Measurements from ENCODE around the gene TM7SF3. TPM values are rescaled to one million over a fixed set of nuclear protein-coding genes. Genes with fewer than 3 reads are reported as not detected.

Gene TM7SF3
- total and polyA plus RNA-seq, 2 experiments from 2014 or later = 51.8 to 55.8 TPM

GRCh38 chr12:26936559-26937442 is 77.4 kb downstream of the TM7SF3 start:
- H2AFZ ChIP-seq = peak overlapping the region; percentile 92
- H3K27ac ChIP-seq = peak overlapping the region; percentile 91
- in situ Hi-C loops (cut with MboI) = no loop called here
- H3K4me2 ChIP-seq (ENCODE audit: unreplicated experiment) = peak overlapping the region; percentile 98
- H3K9ac ChIP-seq = peak overlapping the region; percentile 92
- H4K20me1 ChIP-seq (ENCODE audit: insufficient read depth) = no peaks in the 10 kb centered on the region
- no peaks in the 10 kb centered on the region for H3K9me2 ChIP-seq (ENCODE audit: insufficient read depth)
- H3F3A ChIP-seq (ENCODE audit: insufficient read depth) = peaks cover 38% of the 10 kb centered on the region
- H3K4me1 ChIP-seq (ENCODE audit: insufficient read depth) = peaks cover 46% of the 10 kb centered on the region
- H3K4me3 ChIP-seq = peak overlapping the region; percentile 100
- H3K27me3 ChIP-seq (replicated peaks; ENCODE audit: insufficient read depth) = no peaks in the 10 kb centered on the region
- WGBS, 2 experiments (ENCODE audit: low coverage in 1 of 2, low lambda C conversion rate in 2 of 2, missing lambda C conversion rate in 2 of 2) = 6 to 7% methylated on average over 8 of the region's 8 CpGs
- no peaks in the 10 kb centered on the region for H3K9me3 ChIP-seq (ENCODE audit: low read depth)
- TF ChIP-seq EZH2phosphoT487 (IDR thresholded peaks at IDR 0.05; ENCODE audit: insufficient read depth, low read depth) (no peak), EZH2 (IDR thresholded peaks at IDR 0.05; ENCODE audit: insufficient read depth, poor library complexity, severe bottlenecking) (no peak)
- H3K36me3 ChIP-seq (ENCODE audit: low read depth) = peaks cover 3% of the 10 kb centered on the region; the same call in 1 of the 2 replicates
- H3K79me2 ChIP-seq (ENCODE audit: insufficient read depth) = peaks cover 90% of the 10 kb centered on the region
- DNase-seq = peak; percentile 43

GRCh38 chr12:26935636-26936378 is 78.4 kb downstream of the TM7SF3 start:
- peaks cover 11% of the 10 kb centered on the region; the same call in 1 of the 2 replicates for H3K36me3 ChIP-seq (ENCODE audit: low read depth)
- in situ Hi-C loops (cut with MboI) = no loop called here
- peaks cover 37% of the 10 kb centered on the region for H3K4me1 ChIP-seq (ENCODE audit: insufficient read depth)
- H3K27me3 ChIP-seq (replicated peaks; ENCODE audit: insufficient read depth) = no peaks in the 10 kb centered on the region
- H3K9me2 ChIP-seq (ENCODE audit: insufficient read depth) = no peaks in the 10 kb centered on the region
- H3K9me3 ChIP-seq (ENCODE audit: low read depth) = no peaks in the 10 kb centered on the region
- DNase-seq = no peak
- H3F3A ChIP-seq (ENCODE audit: insufficient read depth) = peaks cover 33% of the 10 kb centered on the region
- peak overlapping the region; percentile 92; the same call in 1 of the 2 replicates for H3K9ac ChIP-seq
- H4K20me1 ChIP-seq (ENCODE audit: insufficient read depth) = no peaks in the 10 kb centered on the region
- 0 out of 2 replicates have a peak overlapping the region, but pooled peaks have one; percentile 92 for H2AFZ ChIP-seq
- peaks cover 88% of the 10 kb centered on the region for H3K79me2 ChIP-seq (ENCODE audit: insufficient read depth)
- WGBS, 2 experiments (ENCODE audit: low coverage in 1 of 2, low lambda C conversion rate in 2 of 2, missing lambda C conversion rate in 2 of 2) = 96 to 97% methylated on average over 7 of the region's 7 CpGs
- H3K4me2 ChIP-seq (ENCODE audit: unreplicated experiment) = peak overlapping the region; percentile 98
- H3K4me3 ChIP-seq = peak overlapping the region; percentile 100
- no peak for TF ChIP-seq EZH2phosphoT487 (IDR thresholded peaks at IDR 0.05; ENCODE audit: insufficient read depth, low read depth)
- TF ChIP-seq EZH2 (IDR thresholded peaks at IDR 0.05; ENCODE audit: insufficient read depth, poor library complexity, severe bottlenecking) = no peak
- no peak overlapping the region for H3K27ac ChIP-seq

DNA sequence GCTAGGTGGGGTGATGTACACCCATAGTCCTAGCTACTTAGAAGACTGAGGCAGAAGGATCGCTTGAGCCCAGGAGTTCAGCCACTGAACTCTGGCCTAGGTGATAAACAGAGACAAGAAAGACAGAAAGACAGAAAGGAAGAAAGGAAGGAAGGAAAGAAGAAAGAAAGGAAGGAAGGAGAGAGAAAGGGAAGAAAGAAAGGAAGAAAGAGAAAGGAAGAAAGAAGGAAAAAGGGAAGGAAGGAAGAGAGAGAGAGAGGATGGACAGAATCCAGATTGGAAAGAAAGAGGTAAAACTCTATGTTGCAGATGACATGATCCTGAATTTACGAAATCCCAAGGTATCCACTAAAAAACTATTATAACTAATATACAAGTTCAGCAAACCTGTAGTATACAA is 84.6 kb downstream of the TM7SF3 start:
- in situ Hi-C loops (cut with MboI) = no loop called here
- 96 to 100% methylated on average over 2 of the region's 2 CpGs for WGBS, 2 experiments (ENCODE audit: low coverage in 1 of 2, low lambda C conversion rate in 2 of 2, missing lambda C conversion rate in 2 of 2)
- peaks cover 47% of the 10 kb centered on the region for H3K36me3 ChIP-seq (ENCODE audit: low read depth)
- DNase-seq = no peak
- no peak overlapping the region for H3K4me3 ChIP-seq
- H2AFZ ChIP-seq = no peak overlapping the region
- H3K27ac ChIP-seq = no peak overlapping the region
- H3K9ac ChIP-seq = no peak overlapping the region
- no peaks in the 10 kb centered on the region for H3K9me3 ChIP-seq (ENCODE audit: low read depth)
- H3K27me3 ChIP-seq (replicated peaks; ENCODE audit: insufficient read depth) = no peaks in the 10 kb centered on the region
- no peaks in the 10 kb centered on the region for H4K20me1 ChIP-seq (ENCODE audit: insufficient read depth)
- H3K4me2 ChIP-seq (ENCODE audit: unreplicated experiment) = no peak overlapping the region
- no peaks in the 10 kb centered on the region for H3F3A ChIP-seq (ENCODE audit: insufficient read depth)
- no peak for TF ChIP-seq EZH2phosphoT487 (IDR thresholded peaks at IDR 0.05; ENCODE audit: insufficient read depth, low read depth)
- no peak for TF ChIP-seq EZH2 (IDR thresholded peaks at IDR 0.05; ENCODE audit: insufficient read depth, poor library complexity, severe bottlenecking)
- H3K79me2 ChIP-seq (ENCODE audit: insufficient read depth) = peaks cover 52% of the 10 kb centered on the region
- H3K9me2 ChIP-seq (ENCODE audit: insufficient read depth) = no peaks in the 10 kb centered on the region
- H3K4me1 ChIP-seq (ENCODE audit: insufficient read depth) = 0 out of 2 replicates have a peak, but pooled peaks cover 2% of the 10 kb centered on the region

GRCh38 chr12:26928661-26929060 is 85.5 kb downstream of the TM7SF3 start:
- Histone ChIP-seq H3K4me2 (ENCODE audit: unreplicated experiment) (no peak overlapping the region), H2AFZ (no peak overlapping the region), H3K9me2 (ENCODE audit: insufficient read depth) (no peaks in the 10 kb centered on the region), H3K27ac (no peak overlapping the region), H3K36me3 (ENCODE audit: low read depth) (peaks cover 51% of the 10 kb centered on the region), H3K27me3 (replicated peaks; ENCODE audit: insufficient read depth) (no peaks in the 10 kb centered on the region), H3F3A (ENCODE audit: insufficient read depth) (no peaks in the 10 kb centered on the region), H3K79me2 (ENCODE audit: insufficient read depth) (peaks cover 43% of the 10 kb centered on the region), H3K4me1 (ENCODE audit: insufficient read depth) (no peaks in the 10 kb centered on the region), H3K9ac (no peak overlapping the region), H3K4me3 (no peak overlapping the region), H4K20me1 (ENCODE audit: insufficient read depth) (no peaks in the 10 kb centered on the region), H3K9me3 (ENCODE audit: low read depth) (no peaks in the 10 kb centered on the region)
- DNase-seq = no peak
- 97 to 100% methylated on average over 5 of the region's 5 CpGs for WGBS, 2 experiments (ENCODE audit: low coverage in 1 of 2, low lambda C conversion rate in 2 of 2, missing lambda C conversion rate in 2 of 2)
- in situ Hi-C loops (cut with MboI) = no loop called here
- no peak for TF ChIP-seq EZH2phosphoT487 (IDR thresholded peaks at IDR 0.05; ENCODE audit: insufficient read depth, low read depth)
- TF ChIP-seq EZH2 (IDR thresholded peaks at IDR 0.05; ENCODE audit: insufficient read depth, poor library complexity, severe bottlenecking) = no peak

Other genes starting within 250 kb of the TM7SF3 start
- 9.1 and 9.2 TPM in 2 replicates for gene ITPR2, start 181.2 kb downstream of the TM7SF3 start, total RNA-seq (2014; rRNA removed; shearing (Covaris generic))
- 3.6 and 5.0 TPM in 2 replicates for gene ITPR2, start 181.2 kb downstream of the TM7SF3 start, polyA plus RNA-seq (2016; fragmentation: Nextera tagmentation; extraction: Ambion mirVana)
- 31.6 and 49.7 TPM in 2 replicates for gene INTS13, start 76.4 kb downstream of the TM7SF3 start, total RNA-seq (2014; rRNA removed; shearing (Covaris generic))
- gene INTS13, start 76.4 kb downstream of the TM7SF3 start, polyA plus RNA-seq (2016; fragmentation: Nextera tagmentation; extraction: Ambion mirVana) = 27.5 and 28.9 TPM in 2 replicates
- 37.2 and 47.8 TPM in 2 replicates for gene FGFR1OP2, start 75.9 kb downstream of the TM7SF3 start, total RNA-seq (2014; rRNA removed; shearing (Covaris generic))
- gene FGFR1OP2, start 75.9 kb downstream of the TM7SF3 start, polyA plus RNA-seq (2016; fragmentation: Nextera tagmentation; extraction: Ambion mirVana) = 46.1 and 47.3 TPM in 2 replicates
- 47.7 and 55.0 TPM in 2 replicates for gene MED21, start 8.2 kb upstream of the TM7SF3 start, total RNA-seq (2014; rRNA removed; shearing (Covaris generic))
- 46.3 and 49.6 TPM in 2 replicates for gene MED21, start 8.2 kb upstream of the TM7SF3 start, polyA plus RNA-seq (2016; fragmentation: Nextera tagmentation; extraction: Ambion mirVana)
- gene C12orf71, start 68.2 kb upstream of the TM7SF3 start, total RNA-seq (2014; rRNA removed; shearing (Covaris generic)) = not detected in 2 replicates
- not detected in 2 replicates for gene C12orf71, start 68.2 kb upstream of the TM7SF3 start, polyA plus RNA-seq (2016; fragmentation: Nextera tagmentation; extraction: Ambion mirVana)
- gene STK38L, start 229.9 kb upstream of the TM7SF3 start, total RNA-seq (2014; rRNA removed; shearing (Covaris generic)) = 16.8 and 38.7 TPM in 2 replicates
- gene STK38L, start 229.9 kb upstream of the TM7SF3 start, polyA plus RNA-seq (2016; fragmentation: Nextera tagmentation; extraction: Ambion mirVana) = 16.0 and 19.9 TPM in 2 replicates

Measured in GM23248 (cell line).